Fibroblast of skin of left quadriceps (primary cell): ENCODE data around the gene KLF9.

Source experiments
- DNase-seq, 2 experiments: peaks; one replicate each; pipeline ENCODE4 v3.0.0-alpha.2; 2013; ENCODE audit warnings: low read depth in 2 of 2

KLF9 gene

GRCh38 chr9:70422371-70423043 is 8.1 kb upstream of the KLF9 start:
- no peak for DNase-seq

GRCh38 chr9:70421272-70422180 is 7.1 kb upstream of the KLF9 start:
- DNase-seq, result no peak

GRCh38 chr9:70420441-70421271 is 6.2 kb upstream of the KLF9 start:
- DNase-seq, result peak; percentile 72 to 74

- peak; percentile 95 to 96 for DNase-seq
Measured at GRCh38 chr9:70419556-70420440, 5.3 kb upstream of the KLF9 start.

GRCh38 chr9:70418822-70419555 is 4.5 kb upstream of the KLF9 start:
- DNase-seq, result peak; percentile 96

- DNase-seq, result no peak
Measured at GRCh38 chr9:70415476-70415875, 1.0 kb upstream of the KLF9 start.

- no peak for DNase-seq
Measured at GRCh38 chr9:70415041-70415440, 584 bp upstream of the KLF9 start.

- DNase-seq, result no peak
Measured at GRCh38 chr9:70413464-70413798, 1.0 kb downstream of the KLF9 start.

GRCh38 chr9:70412832-70413463 is 1.5 kb downstream of the KLF9 start:
- DNase-seq, result no peak

- DNase-seq, result no peak
Measured at GRCh38 chr9:70411930-70412831, 2.3 kb downstream of the KLF9 start.

GRCh38 chr9:70411121-70411929 is 3.1 kb downstream of the KLF9 start:
- DNase-seq, result no peak

GRCh38 chr9:70410368-70410767 is 4.1 kb downstream of the KLF9 start:
- no peak for DNase-seq

GRCh38 chr9:70409800-70410199 is 4.7 kb downstream of the KLF9 start:
- no peak for DNase-seq

GRCh38 chr9:70409280-70409679 is 5.2 kb downstream of the KLF9 start:
- DNase-seq, result no peak

- no peak for DNase-seq
Measured at GRCh38 chr9:70408393-70409040, 5.9 kb downstream of the KLF9 start.

GRCh38 chr9:70407081-70407503 is 7.4 kb downstream of the KLF9 start:
- peak; percentile 88 to 90 for DNase-seq

GRCh38 chr9:70406434-70406862 is 8.0 kb downstream of the KLF9 start:
- DNase-seq, result no peak
